HepG2 (cell line): ENCODE data around the gene TPX2. TPM values are rescaled to one million over a fixed set of nuclear protein-coding genes. Genes with fewer than 3 reads are reported as not detected.

Experiments
- DRAP1 ChIP-seq: IDR thresholded peaks from 2 replicates; pipeline ENCODE4 v1.6.1; 2016; ENCODE audit warnings: missing genetic modification reagents, missing compliant biosample characterization
- GZF1 ChIP-seq: sonication (generic); formaldehyde crosslinking; IDR thresholded peaks from 2 replicates; pipeline ENCODE4 v1.5.1; 2020; ENCODE audit warnings: mild to moderate bottlenecking, missing genetic modification reagents
- JUND ChIP-seq: sonication (generic); formaldehyde crosslinking; IDR thresholded peaks from 2 replicates; pipeline ENCODE4 v1.8.0; 2022; ENCODE audit warnings: mild to moderate bottlenecking, missing genetic modification reagents
- KDM3A ChIP-seq: IDR thresholded peaks from 2 replicates; pipeline ENCODE4 v1.6.1; 2018; ENCODE audit warnings: low read depth, missing compliant biosample characterization
- KLF16 ChIP-seq, 2 experiments: sonication (generic) in 1 of 2; formaldehyde crosslinking in 1 of 2; IDR thresholded peaks; 2 replicates each; pipeline versions ENCODE4 v1.6.1 to v1.8.0; 2016 to 2023; ENCODE audit warnings: missing genetic modification reagents in 2 of 2, missing compliant biosample characterization in 1 of 2
- MEIS1 ChIP-seq: sonication (generic); formaldehyde crosslinking; IDR thresholded peaks from 2 replicates; pipeline ENCODE4 v1.9.0; 2021; ENCODE audit warnings: mild to moderate bottlenecking, missing genetic modification reagents, moderate library complexity, borderline replicate concordance
- PRDM10 ChIP-seq: sonication (generic); formaldehyde crosslinking; IDR thresholded peaks from 2 replicates; pipeline ENCODE4 v1.4.0; 2020; ENCODE audit warnings: low read depth, missing genetic modification reagents
- RARG ChIP-seq: sonication (generic); formaldehyde crosslinking; IDR thresholded peaks from 2 replicates; pipeline ENCODE4 v1.4.0; 2020; ENCODE audit warnings: low read depth, mild to moderate bottlenecking, missing genetic modification reagents
- SOX13 ChIP-seq, 3 experiments: fragments of 450-650 bp in 1 of 3; sonication (generic) in 1 of 3; formaldehyde crosslinking in 1 of 3; IDR thresholded peaks in 2 of 3; conservative IDR thresholded peaks in 1 of 3; 2 replicates each; pipeline versions ENCODE4 v1.5.0 to v1.6.1; 2016 to 2020; ENCODE audit warnings: antibody characterized with exemption in 1 of 3, mild to moderate bottlenecking in 1 of 3, missing compliant biosample characterization in 1 of 3, missing genetic modification reagents in 1 of 3, moderate library complexity in 1 of 3
- SRY ChIP-seq: sonication (generic); formaldehyde crosslinking; IDR thresholded peaks from 2 replicates; pipeline ENCODE4 v1.8.0; 2022; ENCODE audit warnings: mild to moderate bottlenecking, missing genetic modification reagents
- TFDP1 ChIP-seq: IDR thresholded peaks from 2 replicates; pipeline ENCODE4 v1.6.1; 2016; ENCODE audit warnings: missing compliant biosample characterization, missing genetic modification reagents, borderline replicate concordance
- TOE1 ChIP-seq: sonication (generic); formaldehyde crosslinking; IDR thresholded peaks from 2 replicates; pipeline ENCODE4 v1.4.0; 2020; ENCODE audit warnings: mild to moderate bottlenecking, missing genetic modification reagents
- U2AF2 ChIP-seq: fragments of 200-400 bp; formaldehyde crosslinking; IDR thresholded peaks from 2 replicates; pipeline ENCODE4 v1.6.1; 2017; ENCODE audit warnings: low read depth, mild to moderate bottlenecking, low read length
- ZFAT ChIP-seq: sonication (generic); formaldehyde crosslinking; conservative IDR thresholded peaks from 2 replicates; pipeline ENCODE4 v1.8.1; 2023; ENCODE audit warnings: missing genetic modification reagents, inconsistent platforms
- ZHX2 ChIP-seq, 2 experiments: sonication (generic) in 1 of 2; formaldehyde crosslinking in 1 of 2; IDR thresholded peaks; 2 replicates each; pipeline versions ENCODE4 v1.6.1 to v1.9.0; 2014 to 2022; ENCODE audit warnings: antibody characterized with exemption in 1 of 2, borderline replicate concordance in 1 of 2, inconsistent platforms in 1 of 2, low read depth in 1 of 2, missing genetic modification reagents in 1 of 2
- ZNF383 ChIP-seq: sonication (generic); formaldehyde crosslinking; IDR thresholded peaks from 2 replicates; pipeline ENCODE4 v1.4.0; 2020; ENCODE audit warnings: missing genetic modification reagents, mild to moderate bottlenecking, borderline replicate concordance
- polyA plus RNA-seq, 8 experiments: library from polyadenylated mRNA; depleted of rRNA in 3 of 8; stranded (reverse) in 7 of 8; unstranded in 1 of 8; fragments of >200 nt; fragmentation: Illumina TruSeq in 4 of 8; extraction: Trizol in 4 of 8; gene quantifications; 2 replicates each; pipeline versions ENCODE4 v1.2.1 to v1.2.3, GENCODE V29; 2011 to 2016; ENCODE audit warnings: low read depth in 4 of 8, missing spikeins in 1 of 8, mixed read lengths in 1 of 8; ENCODE audit not compliant: insufficient read depth in 1 of 8
- total RNA-seq, 5 experiments: library from RNA; depleted of rRNA; stranded (reverse); fragments of >200 nt; fragmentation: Illumina TruSeq; extraction: Trizol; gene quantifications; 2 replicates each; pipeline ENCODE4 v1.2.3, GENCODE V29; 2016; ENCODE audit warnings: low read depth in 1 of 5
- TF ChIP-seq, protein P1 (sequence below): sonication (generic); formaldehyde crosslinking; IDR thresholded peaks from 2 replicates; pipeline ENCODE4 v1.8.1; 2023; ENCODE audit warnings: missing genetic modification reagents, mild to moderate bottlenecking, borderline replicate concordance

Gene TPX2
- total and polyA plus RNA-seq, 2 of the 13 experiments (the other 11 are each of a cell fraction or from before 2014, with no cell fraction given): 34.3 to 124 TPM

DNA sequence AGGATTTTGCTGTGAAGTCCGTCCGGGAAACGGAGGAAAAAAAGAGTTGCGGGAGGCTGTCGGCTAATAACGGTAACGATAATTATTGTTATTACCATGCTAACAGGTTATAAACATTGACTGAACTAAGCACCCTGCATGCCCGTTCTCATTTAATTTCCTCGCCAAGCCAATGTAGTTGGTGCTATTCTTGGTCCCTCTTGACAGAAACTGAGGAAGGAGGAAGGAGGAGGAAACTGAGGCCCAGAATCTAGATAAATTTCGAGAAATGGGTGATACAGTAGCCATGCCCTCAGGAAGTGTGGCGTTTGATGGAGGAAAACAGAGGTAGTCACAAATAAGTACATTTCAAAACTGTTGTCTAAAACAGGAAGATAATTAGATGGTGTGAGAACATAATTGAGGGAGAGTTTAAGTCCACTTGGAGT lies 474 bp downstream of the TPX2 start (continued):
- TF ChIP-seq PRDM10 (CRISPR knock-in tag): no peak
- TF ChIP-seq DRAP1 (CRISPR knock-in tag): no peak
- TF ChIP-seq ZHX2 (IDR thresholded peaks at IDR 0.05; ENCODE audit: low read depth): no peak
- no peak for TF ChIP-seq ZHX2 (CRISPR knock-in tag; IDR thresholded peaks at IDR 0.05; ENCODE audit: borderline replicate concordance)
- 0 out of 2 replicates have a peak, but pooled peaks have one; percentile 45 for TF ChIP-seq GZF1 (CRISPR knock-in tag)
- TF ChIP-seq ZFAT: no peak
- no peak for TF ChIP-seq SRY (CRISPR knock-in tag)
- no peak for TF ChIP-seq TOE1 (CRISPR knock-in tag)
- 0 out of 2 replicates have a peak, but pooled peaks have one; percentile 9 for TF ChIP-seq ZNF383 (CRISPR knock-in tag)
- TF ChIP-seq TFDP1 (CRISPR knock-in tag): no peak
- no peak for TF ChIP-seq KDM3A
- no peak for TF ChIP-seq U2AF2
- no peak for TF ChIP-seq RARG
- 0 out of 2 replicates have a peak, but pooled peaks have one; percentile 5 for TF ChIP-seq MEIS1 (CRISPR knock-in tag)
- TF ChIP-seq, protein P1, sequence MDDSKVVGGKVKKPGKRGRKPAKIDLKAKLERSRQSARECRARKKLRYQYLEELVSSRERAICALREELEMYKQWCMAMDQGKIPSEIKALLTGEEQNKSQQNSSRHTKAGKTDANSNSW: no peak
- TF ChIP-seq SOX13 (IDR thresholded peaks at IDR 0.05): no peak
- no peak for TF ChIP-seq SOX13 (CRISPR knock-in tag; conservative IDR thresholded peaks at IDR 0.05 in 1 of 2, IDR thresholded peaks at IDR 0.05 in 1 of 2)
- TF ChIP-seq JUND (CRISPR knock-in tag): no peak
- TF ChIP-seq KLF16 (CRISPR knock-in tag; IDR thresholded peaks at IDR 0.05): no peak
